GM10248 (cell line): ENCODE data around the gene ZNF441.

Experiments used
- CTCF ChIA-PET: fragments of 300-600 bp; sonication (Branson Sonifier 250); formaldehyde crosslinking; extraction: SDS; loops from one replicate; lab custom pipeline; 2021; ENCODE audit warnings: antibody characterized with exemption; lab: Yijun Ruan, JAX
- POLR2A ChIA-PET: fragments of 350-650 bp; sonication (Branson Sonifier 250); formaldehyde crosslinking; extraction: SDS; loops from one replicate; lab custom pipeline; 2020; ENCODE audit warnings: antibody characterized with exemption; lab: Yijun Ruan, JAX
- DNase-seq: peaks from one replicate; pipeline ENCODE4 v3.0.0; 2012; ENCODE audit errors: extremely low spot score
- CTCF ChIP-seq: IDR thresholded peaks from 2 replicates; pipeline ENCODE4 v1.5.1; 2012; ENCODE audit warnings: mild to moderate bottlenecking, low read depth; ENCODE audit errors: extremely low read depth, missing control alignments, control extremely low read depth

ZNF441 gene

GRCh38 chr19:11737964-11738745 is 28.6 kb upstream of the ZNF441 start:
- CTCF ChIA-PET: no interaction called here
- DNase-seq: peak; percentile 50
- POLR2A ChIA-PET: no interaction called here
- peak; percentile 22 for TF ChIP-seq CTCF

- CTCF ChIA-PET: interaction anchor here (1.4 to 2.5 kb wide), 2 partner anchors 59 to 80 kb away, joined by 3 to 8 read pairs; partner anchors contain the start of gene ZNF491
- DNase-seq: peak; percentile 95
- POLR2A ChIA-PET: no interaction called here
- TF ChIP-seq CTCF: no peak
Measured at GRCh38 chr19:11738746-11739620, 27.8 kb upstream of the ZNF441 start, which contains the start of gene ZNF823. ZNF823 (minus strand) TSS chr19:11738946; CDS start chr19:11738819, 127 bp downstream.

- ChIA-PET CTCF (no interaction called here), POLR2A (no interaction called here)
- no peak for DNase-seq
- no peak for TF ChIP-seq CTCF
Measured at GRCh38 chr19:11745869-11746268, 20.9 kb upstream of the ZNF441 start.

GRCh38 chr19:11747277-11747676 is 19.5 kb upstream of the ZNF441 start:
- ChIA-PET POLR2A (no interaction called here), CTCF (interaction anchor here (0.9 kb wide), 1 partner anchor 13 kb away, joined by 3 read pairs; no protein-coding TSS in a partner anchor)
- TF ChIP-seq CTCF: no peak
- no peak for DNase-seq

GRCh38 chr19:11749751-11750150 is 17.0 kb upstream of the ZNF441 start:
- CTCF ChIA-PET: no interaction called here
- no peak for TF ChIP-seq CTCF
- POLR2A ChIA-PET: no interaction called here
- DNase-seq: no peak

- POLR2A ChIA-PET: no interaction called here
- DNase-seq: no peak
- TF ChIP-seq CTCF: no peak
- CTCF ChIA-PET: no interaction called here
Measured at GRCh38 chr19:11752244-11752736, 14.5 kb upstream of the ZNF441 start.
